T47D (cell line): ENCODE measurements around the gene CUL2.
"Not testable (repeated sequence)": the region's sequence is repeated elsewhere in the genome, so short reads cannot be mapped to it uniquely, and the experiment has no call there.

Experiments used
- DNase-seq, 2 experiments: peaks; one replicate each; pipeline versions ENCODE4 v3.0.0 to v3.0.0-alpha.2; 2011 to 2012; ENCODE audit warnings: low read depth in 1 of 2, low spot score in 1 of 2
- JUND ChIP-seq: IDR thresholded peaks from 2 replicates; pipeline ENCODE4 v1.6.1; 2012; ENCODE audit warnings: low read depth
- in situ Hi-C: cut with HindIII; loops from 2 replicates; pipeline ENCODE4 v1.10.0; 2016; ENCODE audit warnings: low sequenced_read_pairs, low pct_unique_long_range_greater_than_20kb

Gene CUL2

DNA sequence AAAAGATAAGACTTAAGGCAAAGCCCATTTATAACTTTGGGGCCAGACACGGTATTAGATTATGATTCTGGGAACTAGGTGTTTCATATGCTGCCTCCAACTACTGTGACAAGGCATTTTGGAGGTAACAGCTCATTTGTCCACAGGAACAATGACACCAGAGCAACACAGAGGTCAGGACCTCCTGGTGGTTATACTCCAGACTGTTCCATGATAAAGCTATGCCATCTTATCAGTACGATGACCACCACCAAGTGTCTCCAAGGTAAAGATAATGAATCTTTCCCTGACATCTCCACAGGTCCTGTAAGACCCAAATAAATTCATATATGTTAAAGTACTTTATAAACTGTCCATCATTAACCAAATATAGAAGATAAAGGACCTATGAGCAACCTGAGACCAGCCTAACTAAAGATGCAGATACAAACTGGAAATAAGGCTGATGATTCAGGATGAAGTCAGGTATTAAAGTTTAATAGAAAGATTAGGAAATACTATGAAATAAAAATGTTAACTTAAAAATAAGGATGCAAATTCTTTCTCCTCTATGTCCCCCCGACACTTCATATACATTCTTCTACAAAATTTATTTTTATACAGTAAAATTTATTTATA lies 26.2 kb downstream of the CUL2 start:
- no peak for TF ChIP-seq JUND
- no peak for DNase-seq
- in situ Hi-C loops = no loop called here

DNA sequence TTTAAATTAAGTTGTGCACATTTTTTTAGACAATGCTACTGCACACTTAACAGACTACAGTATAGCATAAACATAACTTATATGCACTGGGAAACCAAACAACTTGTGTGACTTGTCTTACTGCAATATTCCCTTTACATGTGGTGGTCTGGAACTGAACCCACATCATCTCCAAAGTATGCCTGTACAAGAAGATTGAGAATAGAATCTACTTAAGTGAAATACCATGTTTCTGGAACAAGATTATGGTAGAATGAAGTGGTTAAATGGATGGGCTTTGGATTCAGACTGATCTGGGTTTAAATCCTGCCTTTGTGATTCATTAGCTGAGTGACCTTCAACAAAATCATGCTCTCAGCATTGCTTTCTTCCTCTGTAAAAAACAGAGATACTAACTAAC lies 30.7 kb downstream of the CUL2 start:
- TF ChIP-seq JUND = no peak
- no peak for DNase-seq
- in situ Hi-C loops = no loop called here

DNA sequence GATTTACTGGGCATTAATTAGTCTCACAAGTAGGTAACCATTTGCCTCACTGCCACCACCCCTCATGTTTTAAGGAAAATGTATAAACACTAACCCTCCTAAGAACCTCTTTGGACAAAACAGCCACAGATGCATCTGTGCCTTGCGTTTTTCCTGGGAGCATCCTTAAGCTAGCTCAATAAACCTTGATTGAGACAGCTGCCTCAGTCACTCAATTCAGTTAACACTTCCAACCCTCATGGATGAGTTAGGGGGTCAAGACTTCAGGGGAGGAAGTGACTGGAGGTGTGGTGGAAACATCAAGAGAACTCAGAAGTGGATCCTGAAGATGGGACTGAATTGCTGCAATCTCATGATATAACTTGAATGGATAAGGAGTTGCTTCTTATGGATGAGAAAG lies 31.5 kb downstream of the CUL2 start:
- in situ Hi-C loops = no loop called here

DNA sequence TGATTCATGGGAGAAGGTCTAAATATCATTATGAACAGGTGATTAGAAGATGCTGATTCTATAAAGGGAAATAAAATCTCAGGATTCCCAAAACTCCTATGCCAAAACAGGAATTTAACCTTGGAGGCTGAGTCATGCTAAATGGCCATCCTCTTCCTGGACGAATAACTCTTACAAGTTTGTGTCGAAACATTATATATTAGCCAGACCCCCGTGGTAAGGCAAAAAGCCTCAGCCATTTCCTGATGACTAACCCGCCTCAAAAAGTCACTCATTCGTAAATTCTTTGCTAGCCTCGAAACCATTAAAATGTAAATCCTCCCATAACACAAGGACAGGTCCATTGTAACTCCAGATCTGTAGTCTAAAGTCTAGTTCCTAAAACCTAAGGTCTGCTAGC lies 32.0 kb downstream of the CUL2 start:
- no peak for TF ChIP-seq JUND
- in situ Hi-C loops = no loop called here
- DNase-seq = no peak

More for the DNA sequence above, 31.5 kb downstream of the CUL2 start:
- DNase-seq = no peak
- TF ChIP-seq JUND = no peak

DNA sequence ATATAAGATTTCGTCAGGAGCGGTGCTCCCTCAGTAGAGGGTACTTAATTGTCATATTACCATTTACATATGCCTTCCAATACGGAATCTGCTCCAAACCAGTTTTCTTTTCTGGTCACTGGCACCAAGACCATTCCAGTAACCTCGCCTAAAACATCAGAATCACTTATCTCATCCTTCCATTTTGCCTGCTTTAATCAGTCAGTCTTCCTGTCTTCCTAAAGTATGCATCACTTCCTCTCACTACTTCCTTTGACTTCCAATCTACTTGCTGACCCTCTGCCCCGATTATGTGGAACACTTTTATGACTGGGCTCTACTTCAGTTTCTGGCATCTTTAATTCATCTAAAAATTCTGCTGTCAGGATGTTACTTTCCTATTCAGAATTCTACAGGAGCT lies 33.5 kb downstream of the CUL2 start:
- no peak for TF ChIP-seq JUND
- DNase-seq = no peak
- in situ Hi-C loops = no loop called here

DNA sequence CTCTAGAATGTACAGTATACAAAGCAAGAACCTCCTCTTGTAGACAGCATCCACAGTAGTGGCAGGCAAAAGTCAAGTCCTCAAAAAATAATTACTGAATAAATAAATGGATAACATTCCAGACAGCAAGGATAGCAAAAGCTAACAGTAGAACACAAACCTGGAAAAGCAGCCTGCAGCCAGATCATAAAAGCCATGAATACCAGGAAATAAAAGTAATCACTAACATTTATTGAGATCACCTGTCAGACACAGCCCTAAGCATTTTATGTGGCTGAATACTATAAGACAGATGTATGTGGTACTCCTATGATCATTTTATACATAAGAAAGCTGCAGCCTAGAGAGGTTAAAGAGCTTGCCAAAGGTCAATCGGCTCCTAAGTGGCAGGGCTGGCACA lies 34.0 kb downstream of the CUL2 start:
- in situ Hi-C loops = no loop called here
- TF ChIP-seq JUND = no peak
- DNase-seq = no peak

DNA sequence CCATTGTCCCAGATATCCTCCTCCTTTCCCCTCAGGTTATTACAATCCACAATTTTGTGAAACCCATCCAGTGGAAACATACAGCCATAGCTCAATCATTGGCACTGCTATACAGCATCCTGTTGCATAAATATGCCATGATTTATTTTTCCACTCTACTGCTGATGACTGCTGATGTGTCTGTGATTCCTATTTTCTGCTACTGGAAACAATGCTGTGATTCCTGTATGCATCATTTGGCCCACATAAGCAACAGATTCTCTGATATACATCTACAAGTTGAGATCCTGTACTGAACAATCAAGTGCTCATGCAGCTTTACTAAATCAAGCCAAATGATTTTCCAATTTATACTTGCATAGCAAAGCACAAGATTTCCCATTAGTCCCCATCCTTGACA lies 39.6 kb downstream of the CUL2 start:
- no peak for TF ChIP-seq JUND
- DNase-seq = no peak
- in situ Hi-C loops = no loop called here

DNA sequence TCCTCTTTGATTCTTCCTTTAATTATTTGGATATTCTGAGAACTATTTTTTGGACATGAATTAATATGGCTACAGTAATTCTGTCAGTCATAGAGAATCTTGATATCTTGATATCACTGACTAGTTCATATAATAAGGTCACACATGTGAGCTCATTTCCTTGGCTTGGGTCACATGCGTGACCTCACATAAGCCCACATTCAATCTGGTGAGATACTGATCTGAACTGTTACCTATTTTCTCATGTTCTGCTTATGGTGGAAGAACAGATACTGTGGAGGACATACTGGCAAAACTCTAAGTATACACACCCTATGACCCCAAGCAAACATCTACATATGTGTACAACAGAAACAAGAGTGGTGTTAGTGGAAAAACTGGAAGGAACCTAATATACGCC lies 44.1 kb downstream of the CUL2 start:
- DNase-seq = no peak
- in situ Hi-C loops = no loop called here
- no peak for TF ChIP-seq JUND

DNA sequence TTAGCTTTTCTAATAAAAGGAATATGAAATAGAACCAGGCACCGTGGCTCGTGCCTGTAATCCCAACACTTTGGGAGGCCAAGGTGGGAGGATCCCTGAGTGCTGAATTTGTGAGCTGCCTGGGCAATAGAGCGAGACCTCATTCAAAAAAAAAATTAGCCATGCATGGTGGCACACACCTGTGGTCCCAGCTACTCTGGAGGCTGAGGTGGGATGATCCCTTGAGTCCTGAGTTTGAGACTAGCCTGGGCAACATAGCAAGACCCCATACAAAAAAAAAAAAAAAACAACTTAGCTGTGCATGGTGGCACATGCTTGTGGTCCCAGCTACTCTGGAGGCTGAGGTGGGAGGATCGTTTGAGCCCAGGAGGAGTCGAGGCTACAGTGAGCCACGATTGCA lies 44.9 kb downstream of the CUL2 start:
- in situ Hi-C loops, DNase-seq: not testable (repeated sequence)

DNA sequence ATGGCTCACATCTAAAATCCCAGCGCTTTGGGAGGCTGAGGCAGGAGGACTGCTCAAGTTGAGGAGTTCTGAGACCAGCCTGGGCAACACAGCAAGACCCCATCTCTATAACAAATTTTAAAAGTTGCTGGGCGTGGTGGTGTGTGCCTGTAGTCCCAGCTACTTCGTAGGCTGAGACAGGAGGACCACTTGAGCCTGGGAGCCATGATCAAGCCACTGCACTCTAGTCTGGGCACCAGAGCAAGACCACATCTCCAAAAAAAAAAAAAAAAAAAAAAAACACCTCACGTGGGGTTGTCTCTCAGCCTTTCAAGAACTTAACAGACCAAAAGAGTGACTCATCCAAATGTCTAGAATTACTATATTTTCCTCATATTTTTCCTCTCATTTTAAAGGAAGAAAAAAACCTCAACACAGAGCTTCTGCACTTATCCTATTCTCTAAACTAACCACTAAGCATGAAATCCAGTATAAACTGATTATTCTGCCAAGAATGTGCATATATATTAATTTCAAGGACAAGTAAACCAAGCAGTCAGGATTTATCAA lies 46.3 kb downstream of the CUL2 start:
- TF ChIP-seq JUND = no peak
- DNase-seq = no peak
- in situ Hi-C loops = no loop called here

DNA sequence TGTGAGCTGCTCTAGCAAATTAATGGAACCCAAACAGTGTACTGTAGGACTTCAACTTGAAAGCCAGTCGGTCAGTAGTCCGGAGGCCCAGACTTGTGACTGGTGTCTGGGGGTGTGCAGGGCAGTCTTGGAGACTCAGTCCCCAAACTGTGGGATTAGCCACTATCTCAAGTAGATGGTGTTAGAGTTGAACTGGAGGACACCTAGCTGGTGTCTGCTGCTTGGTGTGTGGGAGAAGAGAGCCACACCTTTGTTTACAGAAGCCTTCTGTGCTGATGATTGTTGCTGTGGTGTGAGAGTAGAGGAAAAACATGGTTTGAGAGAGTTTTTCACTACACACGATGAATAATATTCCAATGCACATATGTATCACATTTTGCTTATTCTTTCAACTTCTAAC lies 47.4 kb downstream of the CUL2 start:
- in situ Hi-C loops = no loop called here
- no peak for DNase-seq
- no peak for TF ChIP-seq JUND

DNA sequence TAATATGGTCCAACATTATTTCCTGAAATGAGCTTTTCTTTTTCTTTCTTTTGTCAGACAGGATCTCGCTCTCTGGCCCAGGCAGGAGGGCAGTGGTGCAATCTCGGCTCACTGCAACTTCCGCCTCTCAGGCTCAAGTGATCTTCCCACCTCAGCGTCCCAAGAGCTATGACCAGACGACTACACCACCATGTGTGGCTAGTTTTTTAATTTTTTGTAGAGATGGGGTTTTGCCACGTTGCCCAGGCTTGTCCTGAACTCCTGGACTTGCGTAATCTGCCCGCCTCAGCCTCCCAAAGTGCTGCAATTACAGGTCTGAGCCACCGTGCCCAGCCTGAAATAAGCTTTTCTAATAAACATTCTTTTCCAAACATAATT lies 48.6 kb downstream of the CUL2 start:
- in situ Hi-C loops = no loop called here
- DNase-seq = no peak
- no peak for TF ChIP-seq JUND

DNA sequence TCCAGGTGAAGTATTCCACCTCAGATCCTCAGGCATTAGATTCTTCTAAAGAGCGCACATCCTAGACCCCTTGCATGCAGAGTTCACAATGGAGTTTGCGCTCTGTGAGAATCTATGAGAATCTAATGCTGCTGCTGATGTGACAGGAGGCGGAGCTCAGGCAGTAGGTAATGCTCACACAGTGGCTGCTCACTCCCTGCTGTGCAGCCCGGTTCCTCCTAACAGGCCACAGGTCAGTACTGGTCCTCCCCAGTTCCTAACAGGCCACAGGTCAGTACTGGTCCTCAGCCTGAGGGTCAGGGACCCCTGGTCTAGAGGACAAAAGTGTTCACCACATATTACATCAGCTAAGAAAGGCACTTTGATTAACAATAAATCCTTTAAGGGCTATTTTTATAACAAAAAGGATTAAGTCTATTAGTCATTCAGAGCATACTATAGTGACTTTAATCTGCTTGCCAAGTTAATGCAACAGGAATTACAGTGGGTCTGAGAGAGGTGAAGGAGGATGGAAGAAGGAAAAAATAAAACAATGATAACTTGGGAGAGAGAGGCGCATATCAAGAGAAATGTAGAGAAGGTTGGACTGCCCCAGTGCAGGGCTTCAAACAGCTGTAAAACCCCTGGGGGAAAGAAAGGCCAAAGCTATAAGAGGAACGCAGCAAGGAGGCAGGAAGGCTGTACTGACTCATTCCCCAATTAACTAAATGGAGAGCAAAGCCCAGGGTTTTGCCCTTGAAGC lies 49.2 kb downstream of the CUL2 start:
- DNase-seq = no peak
- TF ChIP-seq JUND = no peak
- in situ Hi-C loops = no loop called here
